ENCODE measurements around the gene HHIPL1.

DNA sequence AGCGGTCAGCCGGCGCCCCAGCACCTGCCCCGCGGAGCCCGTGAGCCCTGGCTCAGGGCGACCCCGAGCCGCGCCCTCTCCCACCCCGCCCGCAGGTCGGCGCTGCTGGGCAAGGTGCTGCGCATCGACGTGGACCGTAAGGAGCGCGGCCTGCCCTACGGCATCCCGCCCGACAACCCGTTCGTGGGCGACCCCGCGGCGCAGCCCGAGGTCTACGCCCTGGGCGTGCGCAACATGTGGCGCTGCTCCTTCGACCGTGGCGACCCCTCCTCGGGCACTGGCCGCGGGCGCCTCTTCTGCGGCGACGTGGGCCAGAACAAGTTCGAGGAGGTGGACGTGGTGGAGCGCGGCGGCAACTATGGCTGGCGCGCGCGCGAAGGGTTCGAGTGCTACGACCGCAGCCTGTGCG is 14.4 kb downstream of the HHIPL1 start:
- TF ChIP-seq POLR2A (IDR thresholded peaks at IDR 0.05; ENCODE audit: low read depth, low read length) (no peak), POLR2AphosphoS5 (IDR thresholded peaks at IDR 0.05; ENCODE audit: low read depth, low read length) (no peak), SPI1 (IDR thresholded peaks at IDR 0.05; ENCODE audit: low read depth, low read length) (no peak)

Data from GM12891 (cell line).